22Rv1 (cell line): ENCODE measurements around the gene AUTS2.

Experiments used
- CTCF ChIP-seq: fragments of 450-650 bp; IDR thresholded peaks from 2 replicates; pipeline ENCODE4 v1.5.1; 2017; ENCODE audit warnings: mild to moderate bottlenecking
- ZFX ChIP-seq: fragments of 450-650 bp; IDR thresholded peaks from 2 replicates; pipeline ENCODE4 v1.6.1; 2017; ENCODE audit warnings: antibody characterized with exemption, borderline replicate concordance

GRCh38 chr7:69994886-69995542 is 396.7 kb downstream of the AUTS2 start:
- TF ChIP-seq CTCF: no peak
- no peak for TF ChIP-seq ZFX
